CD4-positive, alpha-beta T cell (primary cell): ENCODE measurements around the gene MIER1. TPM values are rescaled to one million over a fixed set of nuclear protein-coding genes. Genes with fewer than 3 reads are reported as not detected.
A peak's percentile ranks its signal among the peaks of the same experiment; 100 is the strongest.

ENCODE experiments used
- ATAC-seq: fragments of 200-7000 bp; cut with Tn5 transposase; one replicate; pipeline ENCODE4 v1.10.0; 2022; ENCODE audit warnings: mild to moderate bottlenecking; ENCODE audit not compliant: poor library complexity
- CTCF ChIA-PET: fragments of 350-600 bp; sonication (Branson Sonifier 250); formaldehyde crosslinking; loops from one replicate; lab custom pipeline; 2021; ENCODE audit warnings: antibody characterized with exemption, inconsistent platforms; lab: Charles Lee
- POLR2A ChIA-PET: fragments of 350-600 bp; sonication (Branson Sonifier 250); formaldehyde crosslinking; loops from one replicate; lab custom pipeline; 2021; ENCODE audit warnings: antibody characterized with exemption, inconsistent platforms; lab: Charles Lee
- DNase-seq, 14 experiments: peaks; one replicate each; pipeline ENCODE4 v3.0.0-alpha.2; 2013 to 2020; ENCODE audit warnings: mixed read lengths in 2 of 14
- H3K27ac ChIP-seq, 2 donors: one replicate each; pipeline versions ENCODE4 v1.5.1 to v1.7.0; 2013; ENCODE audit warnings: low read length in 2 of 2, low read depth in 1 of 2, mild to moderate bottlenecking in 1 of 2
- H3K27me3 ChIP-seq, 2 experiments: 1 replicate in 1 of 2; 2 replicates in 1 of 2; pipeline versions ENCODE4 v1.6.1 to v1.7.0; 2013; ENCODE audit warnings: low read length in 2 of 2, control low read depth in 1 of 2, mild to moderate bottlenecking in 1 of 2, moderate library complexity in 1 of 2; ENCODE audit not compliant: insufficient read depth in 2 of 2, control insufficient read depth in 1 of 2
- H3K36me3 ChIP-seq: one replicate; pipeline ENCODE4 v1.6.1; 2013; ENCODE audit warnings: low read length, control low read depth; ENCODE audit not compliant: insufficient read depth
- H3K4me1 ChIP-seq: one replicate; pipeline ENCODE4 v1.6.1; 2013; ENCODE audit warnings: low read length, control low read depth; ENCODE audit not compliant: insufficient read depth
- H3K4me3 ChIP-seq: one replicate; pipeline ENCODE4 v1.5.1; 2013; ENCODE audit warnings: mild to moderate bottlenecking, low read length, moderate library complexity
- H3K9me3 ChIP-seq, 2 experiments: 1 replicate in 1 of 2; 2 replicates in 1 of 2; pipeline versions ENCODE4 v1.6.1 to v1.7.0; 2013; ENCODE audit warnings: low read length in 2 of 2, mild to moderate bottlenecking in 2 of 2, control low read depth in 1 of 2, moderate library complexity in 1 of 2; ENCODE audit not compliant: control insufficient read depth in 1 of 2, insufficient read depth in 1 of 2
- H3K27ac Mint-ChIP-seq: one replicate; pipeline ENCODE4 v1.8.0; 2020; ENCODE audit warnings: mixed read lengths
- H3K27me3 Mint-ChIP-seq: one replicate; pipeline ENCODE4 v1.8.0; 2021; ENCODE audit warnings: mixed read lengths
- H3K36me3 Mint-ChIP-seq: one replicate; pipeline ENCODE4 v1.8.0; 2021; ENCODE audit warnings: low read depth, mixed read lengths
- H3K4me1 Mint-ChIP-seq: one replicate; pipeline ENCODE4 v1.8.0; 2021; ENCODE audit warnings: low read depth, mixed read lengths
- H3K4me3 Mint-ChIP-seq: one replicate; pipeline ENCODE4 v1.8.0; 2020; ENCODE audit warnings: mild to moderate bottlenecking, mixed read lengths
- H3K9me3 Mint-ChIP-seq: one replicate; pipeline ENCODE4 v1.8.0; 2020; ENCODE audit warnings: mixed read lengths
- intact Hi-C, 2 experiments: fragments of 100-400 bp; cut with DNase I in 1 of 2; cut with micrococcal nuclease in 1 of 2; formaldehyde crosslinking; loops; one replicate each; pipeline versions ENCODE4 v1.15.1 to v1.9.0; 2023 to 2025; cut with DNase I, micrococcal nuclease
- total RNA-seq, 174 experiments: library from RNA in 2 of 174; stranded (reverse) in 2 of 174; gene quantifications; one replicate each; pipeline ENCODE4 v1.2.3 and lab custom pipeline; 2021 to 2026
- TF ChIP-seq, protein P1 (sequence below): fragments of 200-600 bp; IDR thresholded peaks from one replicate; pipeline ENCODE4 v1.8.0; 2022; ENCODE audit warnings: antibody characterized with exemption, mild to moderate bottlenecking

The MIER1 gene
- total RNA-seq, 2 experiments from 2014 or later = 106 to 107 TPM

GRCh38 chr1:67001682-67002425 lies 77.1 kb downstream of the MIER1 start:
- Histone ChIP-seq H3K27me3 (no peaks in the 10 kb centered on the region), H3K27ac (no peak overlapping the region), H3K4me1 (no peaks in the 10 kb centered on the region), H3K4me3 (no peak overlapping the region), H3K9me3 (no peaks in the 10 kb centered on the region), H3K36me3 (peaks cover 27% of the 10 kb centered on the region)
- ChIA-PET CTCF (interaction anchor here (1.0 to 1.4 kb wide), 2 partner anchors 12 to 34 kb away, joined by 3 read pairs; no protein-coding TSS in a partner anchor), POLR2A (interaction anchor here (0.8 to 0.9 kb wide), 2 partner anchors 51 to 78 kb away, joined by 3 read pairs; partner anchors contain the start of genes DNAI4 and MIER1)
- no peaks in the 10 kb centered on the region for H3K9me3 Mint-ChIP-seq
- H3K27me3 Mint-ChIP-seq = no peaks in the 10 kb centered on the region
- peaks cover 73% of the 10 kb centered on the region for H3K36me3 Mint-ChIP-seq
- no peak overlapping the region for H3K4me3 Mint-ChIP-seq
- H3K27ac Mint-ChIP-seq = peak overlapping the region; percentile 56
- intact Hi-C loops = loop anchor here in 1 of 2 experiments (5.0 kb wide), 1 partner anchor 210 kb away; no protein-coding TSS in a partner anchor
- peaks cover 23% of the 10 kb centered on the region for H3K4me1 Mint-ChIP-seq
- TF ChIP-seq, protein P1, sequence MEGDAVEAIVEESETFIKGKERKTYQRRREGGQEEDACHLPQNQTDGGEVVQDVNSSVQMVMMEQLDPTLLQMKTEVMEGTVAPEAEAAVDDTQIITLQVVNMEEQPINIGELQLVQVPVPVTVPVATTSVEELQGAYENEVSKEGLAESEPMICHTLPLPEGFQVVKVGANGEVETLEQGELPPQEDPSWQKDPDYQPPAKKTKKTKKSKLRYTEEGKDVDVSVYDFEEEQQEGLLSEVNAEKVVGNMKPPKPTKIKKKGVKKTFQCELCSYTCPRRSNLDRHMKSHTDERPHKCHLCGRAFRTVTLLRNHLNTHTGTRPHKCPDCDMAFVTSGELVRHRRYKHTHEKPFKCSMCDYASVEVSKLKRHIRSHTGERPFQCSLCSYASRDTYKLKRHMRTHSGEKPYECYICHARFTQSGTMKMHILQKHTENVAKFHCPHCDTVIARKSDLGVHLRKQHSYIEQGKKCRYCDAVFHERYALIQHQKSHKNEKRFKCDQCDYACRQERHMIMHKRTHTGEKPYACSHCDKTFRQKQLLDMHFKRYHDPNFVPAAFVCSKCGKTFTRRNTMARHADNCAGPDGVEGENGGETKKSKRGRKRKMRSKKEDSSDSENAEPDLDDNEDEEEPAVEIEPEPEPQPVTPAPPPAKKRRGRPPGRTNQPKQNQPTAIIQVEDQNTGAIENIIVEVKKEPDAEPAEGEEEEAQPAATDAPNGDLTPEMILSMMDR = no peak
- ATAC-seq (no peak), DNase-seq (no peak)

GRCh38 chr1:67004176-67004575 lies 79.4 kb downstream of the MIER1 start:
- CTCF ChIA-PET = no interaction called here
- no peaks in the 10 kb centered on the region for H3K9me3 Mint-ChIP-seq
- no peaks in the 10 kb centered on the region for H3K27me3 Mint-ChIP-seq
- no peaks in the 10 kb centered on the region for H3K9me3 ChIP-seq
- no peaks in the 10 kb centered on the region for H3K27me3 ChIP-seq
- H3K4me1 ChIP-seq = no peaks in the 10 kb centered on the region
- H3K4me1 Mint-ChIP-seq = peaks cover 13% of the 10 kb centered on the region
- no peak overlapping the region for H3K4me3 ChIP-seq
- ATAC-seq = no peak
- no peak overlapping the region for H3K4me3 Mint-ChIP-seq
- DNase-seq = no peak
- no peak overlapping the region for H3K27ac Mint-ChIP-seq
- TF ChIP-seq, protein P1 = no peak
- intact Hi-C loops = loop anchor here in 1 of 2 experiments (5.0 kb wide), 1 partner anchor 208 kb away; no protein-coding TSS in a partner anchor
- peaks cover 79% of the 10 kb centered on the region for H3K36me3 Mint-ChIP-seq
- POLR2A ChIA-PET = interaction anchor here (0.8 kb wide), 1 partner anchor 145 kb away, joined by 3 read pairs; no protein-coding TSS in a partner anchor
- no peak overlapping the region for H3K27ac ChIP-seq
- H3K36me3 ChIP-seq = peaks cover 34% of the 10 kb centered on the region

DNA sequence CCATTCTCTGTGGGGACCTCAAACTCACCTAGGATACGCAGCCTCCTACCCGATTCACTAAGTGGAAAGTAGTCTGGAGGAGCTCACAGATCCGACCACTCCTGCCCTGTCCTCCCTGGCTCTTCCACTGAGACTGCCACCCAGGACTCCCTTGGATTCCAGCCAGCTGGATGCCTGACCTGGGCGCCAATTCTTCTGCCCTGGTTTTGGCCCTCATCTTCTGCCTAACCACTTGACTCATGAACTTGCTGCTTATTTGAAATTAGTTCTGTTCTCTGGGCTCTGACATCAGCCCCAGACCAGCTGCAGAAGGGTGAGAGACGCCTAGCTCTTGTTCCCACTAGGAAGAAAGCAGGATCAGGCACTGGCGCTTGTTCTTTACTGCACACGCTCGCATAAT lies 80.3 kb downstream of the MIER1 start:
- H3K4me3 Mint-ChIP-seq = no peak overlapping the region
- H3K9me3 Mint-ChIP-seq = no peaks in the 10 kb centered on the region
- no peaks in the 10 kb centered on the region for H3K27me3 ChIP-seq
- peaks cover 84% of the 10 kb centered on the region for H3K36me3 Mint-ChIP-seq
- H3K4me1 ChIP-seq = no peaks in the 10 kb centered on the region
- H3K4me3 ChIP-seq = no peak overlapping the region
- ChIA-PET CTCF (no interaction called here), POLR2A (no interaction called here)
- DNase-seq = no peak
- ATAC-seq = no peak
- H3K36me3 ChIP-seq = peaks cover 41% of the 10 kb centered on the region
- peaks cover 13% of the 10 kb centered on the region for H3K4me1 Mint-ChIP-seq
- TF ChIP-seq, protein P1 = no peak
- H3K27ac ChIP-seq = no peak overlapping the region
- no peaks in the 10 kb centered on the region for H3K9me3 ChIP-seq
- intact Hi-C loops = no loop called here
- no peaks in the 10 kb centered on the region for H3K27me3 Mint-ChIP-seq
- H3K27ac Mint-ChIP-seq = no peak overlapping the region
